Fibroblast of villous mesenchyme (primary cell): Measurements from ENCODE around the gene PLCB2. TPM values are rescaled to one million over a fixed set of nuclear protein-coding genes. Genes with fewer than 3 reads are reported as not detected.

Experiments
- DNase-seq: peaks from one replicate; pipeline ENCODE4 v3.0.0-alpha.2; 2010; ENCODE audit warnings: low read depth
- H3K4me3 ChIP-seq: 2 replicates; pipeline ENCODE4 v1.5.1; 2011; ENCODE audit warnings: low read depth, mild to moderate bottlenecking, low read length
- total RNA-seq: library from RNA; depleted of rRNA; stranded (reverse); fragments of >200 nt; gene quantifications from 2 replicates; pipeline ENCODE4 v1.2.3, GENCODE V29; 2012
- TF ChIP-seq, protein P1 (sequence below): IDR thresholded peaks from 2 replicates; pipeline ENCODE4 v1.5.1; 2012; ENCODE audit warnings: low read depth, mild to moderate bottlenecking, low read length; ENCODE audit not compliant: insufficient read depth

PLCB2 gene
- total RNA-seq, 1 donor = 0.43 TPM

DNA sequence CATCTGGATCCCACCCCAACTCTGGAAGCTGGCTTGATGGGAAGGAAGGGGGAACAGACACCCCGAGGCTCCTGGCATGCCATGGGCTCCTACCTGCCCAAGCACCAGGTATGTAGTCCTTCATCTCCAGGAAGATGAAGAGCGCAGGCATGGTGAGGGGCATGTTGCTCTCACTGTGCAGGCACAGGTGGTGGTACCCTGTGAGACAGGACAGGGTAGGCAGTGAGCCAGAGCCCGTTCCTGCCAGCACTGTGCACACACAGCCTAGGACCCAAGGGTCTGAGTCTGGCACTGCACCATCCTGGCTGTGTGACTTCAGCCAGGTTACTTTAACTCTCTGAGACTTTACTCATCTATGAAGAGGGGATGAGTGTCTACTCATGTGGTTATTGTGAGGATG, 15.5 kb downstream of the PLCB2 start:
- no peak overlapping the region for H3K4me3 ChIP-seq
- TF ChIP-seq, protein P1, sequence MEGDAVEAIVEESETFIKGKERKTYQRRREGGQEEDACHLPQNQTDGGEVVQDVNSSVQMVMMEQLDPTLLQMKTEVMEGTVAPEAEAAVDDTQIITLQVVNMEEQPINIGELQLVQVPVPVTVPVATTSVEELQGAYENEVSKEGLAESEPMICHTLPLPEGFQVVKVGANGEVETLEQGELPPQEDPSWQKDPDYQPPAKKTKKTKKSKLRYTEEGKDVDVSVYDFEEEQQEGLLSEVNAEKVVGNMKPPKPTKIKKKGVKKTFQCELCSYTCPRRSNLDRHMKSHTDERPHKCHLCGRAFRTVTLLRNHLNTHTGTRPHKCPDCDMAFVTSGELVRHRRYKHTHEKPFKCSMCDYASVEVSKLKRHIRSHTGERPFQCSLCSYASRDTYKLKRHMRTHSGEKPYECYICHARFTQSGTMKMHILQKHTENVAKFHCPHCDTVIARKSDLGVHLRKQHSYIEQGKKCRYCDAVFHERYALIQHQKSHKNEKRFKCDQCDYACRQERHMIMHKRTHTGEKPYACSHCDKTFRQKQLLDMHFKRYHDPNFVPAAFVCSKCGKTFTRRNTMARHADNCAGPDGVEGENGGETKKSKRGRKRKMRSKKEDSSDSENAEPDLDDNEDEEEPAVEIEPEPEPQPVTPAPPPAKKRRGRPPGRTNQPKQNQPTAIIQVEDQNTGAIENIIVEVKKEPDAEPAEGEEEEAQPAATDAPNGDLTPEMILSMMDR = no peak
- DNase-seq = no peak

DNA sequence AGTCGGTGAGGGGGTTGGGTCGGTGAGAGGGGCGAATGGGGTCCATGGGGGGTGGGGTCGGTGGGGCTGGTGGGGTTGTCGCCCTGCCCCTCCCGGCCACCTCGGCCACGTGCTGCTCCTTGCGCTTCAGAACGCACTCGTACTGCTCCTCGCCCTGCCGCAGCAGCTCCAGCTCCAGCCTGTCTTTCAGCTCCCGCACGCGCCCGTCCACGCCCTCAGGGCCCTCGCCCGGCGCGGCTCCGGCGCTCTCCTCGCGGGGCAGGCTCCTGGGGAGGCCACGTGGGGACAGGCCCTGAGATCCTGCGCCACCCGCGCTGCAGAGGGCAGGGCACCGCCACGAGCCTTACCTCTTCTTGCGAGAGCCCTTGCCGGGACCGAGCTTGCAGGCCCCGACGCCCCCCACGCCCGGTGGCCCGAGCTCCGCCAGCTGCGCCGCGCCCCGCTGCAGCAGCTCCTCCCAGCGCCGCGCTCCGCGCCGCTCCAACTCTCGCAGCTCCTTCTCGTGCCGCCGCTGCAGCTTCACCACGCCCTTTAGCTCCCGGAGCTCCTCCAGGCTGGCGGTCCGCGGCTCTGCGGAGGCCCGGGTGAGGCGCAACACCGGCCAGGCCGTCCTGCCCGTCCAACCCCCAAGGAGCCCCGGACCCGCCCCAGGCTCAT, 16.7 kb downstream of the PLCB2 start:
- peak overlapping the region; percentile 38 for H3K4me3 ChIP-seq
- TF ChIP-seq, protein P1 = no peak
- peak; percentile 65 for DNase-seq

DNA sequence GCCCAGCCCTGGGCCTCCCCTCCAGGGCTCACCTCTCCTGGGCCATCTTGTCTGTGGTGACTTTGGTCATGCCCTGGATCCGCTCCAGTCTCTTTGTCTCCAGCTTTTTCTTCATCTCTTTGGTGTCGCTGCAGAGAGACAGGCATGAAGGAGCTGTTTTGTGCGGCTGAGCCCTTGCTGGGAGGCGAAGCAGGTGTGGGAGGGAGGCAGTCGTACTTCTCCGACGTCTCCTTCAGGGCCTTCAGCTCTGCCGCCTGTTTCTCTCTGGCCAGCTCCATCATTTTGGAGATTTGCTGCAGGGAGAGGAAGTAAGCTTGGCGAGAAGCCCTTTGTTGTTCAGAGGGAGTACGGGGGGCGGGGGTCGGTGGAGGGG, 17.2 kb downstream of the PLCB2 start:
- TF ChIP-seq, protein P1 = no peak
- DNase-seq = no peak
- no peak overlapping the region for H3K4me3 ChIP-seq

DNA sequence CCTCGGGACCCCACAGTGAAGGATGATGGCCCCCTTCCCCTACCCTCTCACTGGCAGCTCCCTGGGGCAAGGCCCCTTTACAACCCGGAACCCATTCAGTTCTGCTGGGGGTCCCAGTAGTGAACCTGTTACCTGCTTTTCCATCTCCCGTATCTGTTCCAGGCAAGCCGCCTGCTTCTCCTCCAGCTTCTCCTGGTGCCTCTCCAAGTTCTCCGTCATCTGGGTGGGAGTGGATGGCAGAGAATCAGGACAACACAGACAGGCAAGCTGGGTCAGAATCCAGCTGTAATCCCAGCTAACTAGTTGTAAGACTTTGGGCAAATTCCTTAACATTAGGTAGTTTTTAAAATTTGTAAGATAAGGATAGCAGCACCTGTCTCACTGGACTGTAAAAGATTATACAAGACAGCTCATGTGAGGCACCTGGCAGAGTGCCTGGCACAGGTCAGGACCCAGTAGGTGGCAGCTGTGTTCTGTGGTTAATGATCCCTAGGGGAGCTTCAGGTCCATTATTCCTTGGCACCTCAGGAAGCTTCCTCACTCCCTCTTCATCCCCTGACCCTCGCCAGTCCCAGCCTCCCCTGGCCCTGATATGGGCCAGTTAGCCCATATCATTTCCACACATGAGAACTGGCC, 18.5 kb downstream of the PLCB2 start:
- no peak overlapping the region for H3K4me3 ChIP-seq
- TF ChIP-seq, protein P1 = no peak
- no peak for DNase-seq

DNA sequence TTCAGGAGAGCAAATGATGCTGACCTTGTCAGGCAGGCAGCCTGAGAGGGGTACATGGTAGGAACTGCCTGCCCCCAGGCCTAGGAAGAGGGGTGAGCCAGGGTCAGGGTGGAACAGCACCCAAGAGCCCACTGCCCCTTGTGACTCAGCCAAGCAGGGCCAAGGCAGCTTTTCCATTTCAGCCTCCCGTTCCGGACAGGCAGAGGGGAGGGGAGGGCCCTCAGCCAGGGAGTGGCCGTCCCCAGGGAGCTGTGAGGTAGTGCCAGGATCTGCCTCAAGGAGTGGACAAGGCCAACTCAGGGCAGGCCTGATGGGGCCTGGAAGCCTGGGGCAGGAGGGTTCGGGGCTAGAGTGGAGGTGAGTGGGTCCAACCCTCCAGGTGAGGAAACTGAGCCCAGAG, 19.8 kb downstream of the PLCB2 start:
- H3K4me3 ChIP-seq = no peak overlapping the region
- TF ChIP-seq, protein P1 = no peak
- DNase-seq = no peak

DNA sequence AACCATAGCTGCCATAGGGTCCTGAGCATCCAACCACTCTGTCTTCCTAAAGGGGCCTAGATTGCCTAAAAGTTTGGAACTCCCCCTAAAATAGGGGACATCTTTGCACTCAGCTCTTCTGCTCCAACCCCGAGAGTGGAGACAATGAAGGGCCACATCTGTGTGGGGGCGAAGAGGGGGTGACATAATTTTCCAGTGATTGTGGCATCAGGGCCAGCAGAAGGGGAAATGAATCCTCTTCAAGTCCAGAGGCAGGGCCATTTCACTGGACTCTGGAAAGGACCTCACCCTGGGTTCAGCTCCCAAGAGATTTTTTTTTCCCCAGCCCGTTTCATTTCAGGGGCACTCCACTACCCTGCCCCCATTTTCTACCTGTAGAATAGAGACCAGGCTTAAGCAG, 20.2 kb downstream of the PLCB2 start:
- no peak overlapping the region for H3K4me3 ChIP-seq
- DNase-seq = no peak
- TF ChIP-seq, protein P1 = no peak
